ENCODE data around the gene TPO. TPM values are rescaled to one million over a fixed set of nuclear protein-coding genes. Genes with fewer than 3 reads are reported as not detected.

Gene TPO
- polyA plus RNA-seq, 1 donor from 2014 or later, result not detected

GRCh38 chr2:1501991-1502390, 88.7 kb downstream of the TPO start:
- H3K9ac ChIP-seq (ENCODE audit: low read length), result no peak overlapping the region
- no peaks in the 10 kb centered on the region for H3K9me3 ChIP-seq (ENCODE audit: low read length)
- H3K36me3 ChIP-seq (ENCODE audit: insufficient read depth, low read length), result no peaks in the 10 kb centered on the region
- H2AFZ ChIP-seq (ENCODE audit: low read depth, low read length), result no peak overlapping the region
- no peak overlapping the region for H3K4me3 ChIP-seq (ENCODE audit: low read length)
- H3K9me2 ChIP-seq (ENCODE audit: insufficient read depth, low read length), result no peaks in the 10 kb centered on the region
- H3K27me3 ChIP-seq (ENCODE audit: insufficient read depth, low read depth, low read length), result no peaks in the 10 kb centered on the region
- no peaks in the 10 kb centered on the region for H4K20me1 ChIP-seq (ENCODE audit: insufficient read depth)
- no peak overlapping the region for H3K4me2 ChIP-seq (ENCODE audit: low read length)
- no peaks in the 10 kb centered on the region for H3F3A ChIP-seq (ENCODE audit: insufficient read depth, low read length, poor library complexity, severe bottlenecking)
- TF ChIP-seq EZH2 (IDR thresholded peaks at IDR 0.05; ENCODE audit: borderline replicate concordance, insufficient read depth, low read length, poor library complexity, severe bottlenecking), result no peak
- TF ChIP-seq REST (IDR thresholded peaks at IDR 0.05; ENCODE audit: borderline replicate concordance), result no peak
- TF ChIP-seq SMC3 (conservative IDR thresholded peaks at IDR 0.05; ENCODE audit: poor library complexity), result no peak
- no peak for TF ChIP-seq CTCF (IDR thresholded peaks at IDR 0.05; ENCODE audit: poor library complexity, severe bottlenecking)
- no peak for TF ChIP-seq EP300 (conservative IDR thresholded peaks at IDR 0.05; ENCODE audit: poor library complexity, severe bottlenecking)
- no peak for TF ChIP-seq TAF1 (IDR thresholded peaks at IDR 0.05; ENCODE audit: low read depth)
- no peak for TF ChIP-seq RAD21 (conservative IDR thresholded peaks at IDR 0.05)
- TF ChIP-seq MXI1 (conservative IDR thresholded peaks at IDR 0.05; ENCODE audit: poor library complexity, severe bottlenecking), result no peak
- TF ChIP-seq POLR2AphosphoS5 (IDR thresholded peaks at IDR 0.05), result no peak
- H3K79me2 ChIP-seq (replicated peaks; ENCODE audit: insufficient read depth, low read length), result no peaks in the 10 kb centered on the region
- no peak overlapping the region for H3K27ac ChIP-seq (ENCODE audit: low read length)

GRCh38 chr2:1502891-1503304, 89.6 kb downstream of the TPO start:
- Histone ChIP-seq H4K20me1 (ENCODE audit: insufficient read depth) (no peaks in the 10 kb centered on the region), H2AFZ (ENCODE audit: low read depth, low read length) (no peak overlapping the region), H3K27ac (ENCODE audit: low read length) (no peak overlapping the region), H3K9ac (ENCODE audit: low read length) (no peak overlapping the region), H3K9me3 (ENCODE audit: low read length) (no peaks in the 10 kb centered on the region), H3K79me2 (replicated peaks; ENCODE audit: insufficient read depth, low read length) (no peaks in the 10 kb centered on the region), H3K36me3 (ENCODE audit: insufficient read depth, low read length) (no peaks in the 10 kb centered on the region), H3K9me2 (ENCODE audit: insufficient read depth, low read length) (no peaks in the 10 kb centered on the region), H3K4me3 (ENCODE audit: low read length) (no peak overlapping the region), H3F3A (ENCODE audit: insufficient read depth, low read length, poor library complexity, severe bottlenecking) (no peaks in the 10 kb centered on the region), H3K4me2 (ENCODE audit: low read length) (no peak overlapping the region), H3K27me3 (ENCODE audit: insufficient read depth, low read depth, low read length) (no peaks in the 10 kb centered on the region)
- TF ChIP-seq REST (IDR thresholded peaks at IDR 0.05; ENCODE audit: borderline replicate concordance), result no peak
- TF ChIP-seq TAF1 (IDR thresholded peaks at IDR 0.05; ENCODE audit: low read depth), result no peak
- TF ChIP-seq POLR2AphosphoS5 (IDR thresholded peaks at IDR 0.05), result no peak
- TF ChIP-seq CTCF (IDR thresholded peaks at IDR 0.05; ENCODE audit: poor library complexity, severe bottlenecking), result no peak
- TF ChIP-seq MXI1 (conservative IDR thresholded peaks at IDR 0.05; ENCODE audit: poor library complexity, severe bottlenecking), result no peak
